CD4-positive, alpha-beta T cell treated with Interferon gamma for 1 hour (primary cell): ENCODE measurements around the gene ERC2.

Experiments
- DNase-seq: peaks from one replicate; pipeline ENCODE4 v3.0.0-alpha.2; 2020

Gene ERC2

DNA sequence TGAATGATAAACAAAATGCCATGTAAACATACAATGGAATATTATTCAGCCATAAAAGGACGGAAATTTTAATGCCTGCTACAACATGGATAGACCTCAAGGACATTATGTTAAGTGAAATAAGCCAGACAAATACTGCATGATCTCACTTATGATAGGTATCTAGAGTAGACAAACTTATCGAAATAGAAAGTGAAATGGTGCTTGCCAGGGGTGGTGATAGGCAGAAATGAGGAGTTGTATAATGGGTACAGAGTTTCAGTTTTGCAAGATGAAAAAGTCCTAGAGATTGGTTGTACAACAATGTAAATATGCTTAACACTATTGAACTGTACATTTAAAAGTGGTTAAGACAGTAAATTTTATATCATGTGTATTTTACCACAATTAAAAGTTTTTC lies 287.8 kb downstream of the ERC2 start:
- DNase-seq = no peak

DNA sequence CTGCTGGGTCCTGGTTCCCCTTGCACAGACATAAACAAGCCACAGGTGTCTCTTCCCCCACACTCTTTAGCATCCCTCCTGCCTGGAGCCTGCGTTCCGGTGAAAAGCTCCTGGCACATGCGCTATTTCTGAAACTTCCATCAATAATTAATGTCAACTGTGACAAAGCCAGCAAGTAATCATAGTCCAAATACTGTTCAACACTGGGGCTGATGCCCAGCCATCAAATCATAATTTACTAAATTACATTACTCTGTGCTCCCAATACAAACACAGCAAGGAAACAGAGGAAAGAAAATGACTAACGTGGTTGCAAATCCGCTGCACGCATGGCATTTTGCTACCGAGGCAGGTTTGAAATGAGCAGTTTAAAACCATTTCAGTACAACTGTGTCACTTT lies 294.7 kb downstream of the ERC2 start:
- DNase-seq = no peak

DNA sequence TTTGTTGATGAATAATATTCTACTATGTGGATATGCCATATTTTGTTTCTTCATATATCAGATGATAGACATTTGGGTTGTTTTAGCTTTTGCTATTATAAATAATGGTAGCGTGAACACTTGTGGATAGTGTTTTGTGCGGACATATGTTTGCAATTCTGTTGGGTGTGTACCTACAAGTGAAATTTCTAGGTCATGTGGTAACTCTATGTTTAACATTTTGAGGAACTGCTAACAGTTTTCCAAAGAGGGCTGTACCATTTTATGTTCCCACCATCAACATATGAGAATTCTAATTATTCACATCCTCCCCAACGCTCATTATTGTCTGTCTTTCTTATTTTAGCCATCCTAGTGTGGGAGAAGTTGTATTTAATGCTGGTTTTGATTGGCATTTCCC lies 303.8 kb downstream of the ERC2 start:
- no peak for DNase-seq

DNA sequence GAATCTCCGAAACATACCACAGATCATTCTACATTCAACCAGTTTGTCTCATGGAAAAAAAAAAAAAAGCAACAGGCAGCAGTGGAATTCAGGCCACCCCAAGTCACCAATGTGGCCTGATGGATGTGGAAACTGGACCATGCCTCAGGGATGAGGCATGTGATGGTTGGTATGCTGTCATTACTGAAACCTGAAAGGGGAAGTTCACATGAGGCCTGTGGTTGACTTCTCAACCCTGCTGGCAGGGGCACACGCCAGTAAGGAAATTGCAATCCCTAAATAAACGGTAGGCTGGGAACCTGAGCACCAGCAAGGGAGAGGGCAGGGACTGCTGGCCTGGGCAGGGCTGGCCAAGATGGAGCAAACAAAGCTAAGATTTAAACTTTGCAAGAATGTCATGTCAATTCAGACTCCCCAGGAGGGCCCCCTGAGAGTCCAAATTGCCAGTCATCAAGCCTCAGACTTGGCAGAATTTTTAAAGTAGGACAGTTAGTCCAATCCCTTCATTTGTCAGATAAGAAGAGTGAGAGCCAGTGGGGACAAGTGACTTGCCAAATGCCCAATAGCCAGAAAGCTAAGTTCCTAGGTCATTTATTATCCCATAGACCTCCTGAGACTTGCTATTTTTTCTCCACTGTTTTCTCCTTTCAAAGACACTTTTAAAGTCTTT lies 310.4 kb downstream of the ERC2 start:
- peak; percentile 25 for DNase-seq

DNA sequence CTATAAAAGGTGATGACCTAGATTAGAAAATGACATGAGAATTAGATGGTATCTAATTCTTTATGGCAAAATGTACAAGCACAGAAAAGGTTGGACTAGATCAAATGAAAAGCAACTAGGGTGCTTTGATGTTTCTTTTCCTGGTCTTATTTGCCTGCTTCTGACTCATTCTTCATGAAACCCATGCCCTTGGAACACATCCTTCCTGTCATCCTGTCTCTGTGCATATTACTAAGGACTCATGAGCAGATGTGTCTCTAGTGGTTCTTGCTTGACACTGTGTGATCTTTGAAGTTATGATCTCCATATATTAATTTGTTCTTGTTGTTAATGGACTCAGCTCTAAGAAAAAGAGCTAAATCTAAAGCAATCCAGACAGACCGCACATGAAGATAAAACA lies 314.0 kb downstream of the ERC2 start:
- DNase-seq = no peak

DNA sequence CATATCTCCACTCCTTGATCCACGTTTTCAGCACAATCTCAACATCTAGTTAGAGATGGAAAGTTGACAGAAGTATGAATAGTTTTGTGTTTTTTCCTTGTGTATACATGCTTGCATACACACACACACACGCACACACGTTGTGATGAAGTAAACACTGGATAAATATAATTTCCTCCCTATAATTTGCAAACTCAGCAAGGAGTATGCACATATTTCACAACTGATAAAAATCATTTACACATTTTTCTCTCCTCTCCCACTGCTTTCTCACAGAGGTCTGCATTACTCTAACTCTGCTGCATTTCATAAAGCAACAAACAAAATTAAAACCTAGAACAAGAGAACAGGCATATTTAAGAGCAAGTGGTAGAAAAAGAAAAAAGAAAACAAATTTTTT lies 320.9 kb downstream of the ERC2 start:
- DNase-seq = no peak

DNA sequence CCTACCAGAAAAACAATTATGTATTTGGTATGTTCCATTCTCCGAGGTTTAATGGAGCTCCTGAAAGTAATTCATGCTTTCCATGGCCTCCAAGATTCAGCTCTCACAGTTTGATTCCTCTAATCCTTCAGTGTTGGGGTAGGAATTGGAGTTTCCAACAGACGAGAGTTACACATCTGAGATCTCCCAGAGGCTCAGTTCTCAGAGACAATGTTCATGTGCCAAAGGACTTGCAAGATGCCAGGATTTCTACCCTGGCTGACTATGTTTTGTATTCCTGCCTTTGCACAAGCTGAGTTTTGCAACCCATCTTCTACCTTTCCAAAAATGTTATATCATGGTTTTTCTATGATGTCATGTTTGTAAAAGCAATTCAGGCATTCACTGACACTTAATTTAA lies 322.9 kb downstream of the ERC2 start:
- DNase-seq = no peak

DNA sequence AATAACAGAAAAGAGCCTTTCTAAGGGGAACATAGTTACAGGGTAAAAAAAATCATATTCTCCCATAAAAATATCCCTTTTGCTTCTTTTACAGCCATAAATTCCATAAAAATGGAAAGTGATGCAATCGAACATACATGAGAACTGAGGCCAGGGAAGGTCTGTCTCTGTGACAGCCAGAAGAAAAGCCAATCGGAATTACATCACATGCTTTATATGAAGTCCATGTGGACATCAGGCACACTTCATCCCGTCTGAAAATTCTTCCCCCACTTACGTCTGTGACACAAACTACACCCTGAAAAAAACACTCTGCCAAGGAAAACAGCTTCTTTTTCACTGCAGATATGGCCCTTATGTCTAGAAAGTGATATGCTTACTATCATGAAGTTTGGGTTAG lies 323.5 kb downstream of the ERC2 start:
- DNase-seq = no peak

DNA sequence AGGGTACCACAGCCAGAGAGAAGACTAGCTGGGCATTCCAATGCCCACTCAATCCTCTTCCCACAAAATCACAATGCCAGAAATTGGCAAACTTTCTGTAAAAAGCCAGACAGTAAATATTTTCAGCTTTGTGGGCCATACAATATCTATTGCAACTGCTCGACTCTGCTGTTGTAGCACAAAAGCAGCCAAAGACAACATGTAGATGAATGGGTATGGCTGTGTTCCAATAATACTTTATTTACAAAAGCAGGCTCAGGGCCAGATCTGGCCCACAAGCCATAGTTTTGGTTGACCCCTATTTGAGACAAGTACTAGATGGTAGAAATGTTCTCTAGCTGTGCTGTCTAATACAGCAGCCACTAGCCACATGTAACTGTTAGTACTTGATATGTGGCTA lies 330.9 kb downstream of the ERC2 start:
- DNase-seq = no peak

DNA sequence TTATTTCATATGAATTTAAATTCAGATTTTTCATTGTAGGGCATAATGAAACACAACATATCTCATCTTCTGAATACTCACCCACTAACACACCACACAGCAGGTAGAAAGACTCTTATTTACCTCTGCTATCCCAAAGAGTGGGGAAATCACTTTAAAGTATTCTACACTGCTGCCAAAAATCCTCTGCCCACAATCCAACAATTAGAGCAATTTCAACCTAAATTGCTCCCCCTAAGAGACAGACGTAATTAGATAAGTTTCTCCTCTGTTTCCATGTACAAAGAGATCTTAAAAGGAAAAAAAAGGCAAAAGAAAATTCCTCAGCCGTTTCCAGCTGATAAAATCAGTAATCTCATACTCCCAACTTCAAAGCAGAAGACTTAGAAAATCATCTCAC lies 331.8 kb downstream of the ERC2 start:
- DNase-seq = no peak

DNA sequence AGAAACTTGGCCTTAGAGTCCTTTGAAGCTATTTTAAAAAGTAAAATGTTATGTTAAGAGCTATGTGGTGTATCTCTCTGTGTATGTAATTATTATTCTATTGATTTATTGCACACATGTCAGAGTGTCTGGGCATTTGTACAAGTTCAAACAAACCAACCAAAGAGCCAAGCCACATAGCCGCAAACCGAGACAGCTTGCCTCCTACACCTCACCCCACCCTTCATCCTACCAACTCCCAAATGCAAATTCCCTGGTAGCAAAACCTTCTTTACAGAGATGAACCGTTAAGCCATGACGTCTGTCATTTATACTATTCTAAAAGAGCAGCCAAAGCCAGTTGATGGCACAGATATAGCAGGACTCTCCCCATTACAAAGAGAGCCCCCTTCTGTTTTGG lies 332.3 kb downstream of the ERC2 start:
- no peak for DNase-seq

DNA sequence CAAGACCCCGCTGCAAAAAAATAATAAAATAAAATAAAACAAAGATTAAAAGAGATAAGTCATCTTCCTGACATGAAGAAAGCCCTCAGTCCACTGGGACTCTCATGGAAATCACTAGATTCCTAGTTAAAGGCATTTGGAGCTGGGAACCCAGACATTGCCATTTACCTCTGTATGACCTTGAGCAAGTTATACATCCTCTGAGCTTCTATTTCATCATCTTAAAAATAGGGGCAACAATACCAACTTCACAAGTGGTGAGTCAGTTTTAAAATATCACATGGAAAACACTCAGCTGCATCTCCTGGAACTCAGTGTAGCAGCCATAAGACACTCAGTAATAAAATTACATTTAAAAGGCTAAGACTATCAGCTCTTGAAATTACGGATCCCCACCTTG lies 334.8 kb downstream of the ERC2 start:
- DNase-seq = no peak

DNA sequence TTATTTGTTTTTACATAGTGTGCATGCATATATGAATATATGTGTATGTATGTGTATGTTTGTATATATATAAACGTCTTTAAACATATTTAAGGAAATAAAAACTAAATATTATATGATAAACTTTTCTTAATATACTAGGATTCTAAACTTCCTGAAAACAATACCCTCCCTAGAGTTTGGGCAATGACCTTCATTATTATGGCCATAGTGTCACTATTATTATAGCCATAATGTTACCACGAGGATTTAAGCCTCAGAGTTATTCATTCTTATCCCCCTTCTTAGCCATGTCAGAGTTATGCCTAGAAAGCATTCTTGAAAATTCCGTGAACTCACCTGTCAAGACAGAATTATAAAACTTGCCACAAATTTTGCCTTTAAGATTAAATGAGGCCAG lies 335.5 kb downstream of the ERC2 start:
- DNase-seq = no peak

DNA sequence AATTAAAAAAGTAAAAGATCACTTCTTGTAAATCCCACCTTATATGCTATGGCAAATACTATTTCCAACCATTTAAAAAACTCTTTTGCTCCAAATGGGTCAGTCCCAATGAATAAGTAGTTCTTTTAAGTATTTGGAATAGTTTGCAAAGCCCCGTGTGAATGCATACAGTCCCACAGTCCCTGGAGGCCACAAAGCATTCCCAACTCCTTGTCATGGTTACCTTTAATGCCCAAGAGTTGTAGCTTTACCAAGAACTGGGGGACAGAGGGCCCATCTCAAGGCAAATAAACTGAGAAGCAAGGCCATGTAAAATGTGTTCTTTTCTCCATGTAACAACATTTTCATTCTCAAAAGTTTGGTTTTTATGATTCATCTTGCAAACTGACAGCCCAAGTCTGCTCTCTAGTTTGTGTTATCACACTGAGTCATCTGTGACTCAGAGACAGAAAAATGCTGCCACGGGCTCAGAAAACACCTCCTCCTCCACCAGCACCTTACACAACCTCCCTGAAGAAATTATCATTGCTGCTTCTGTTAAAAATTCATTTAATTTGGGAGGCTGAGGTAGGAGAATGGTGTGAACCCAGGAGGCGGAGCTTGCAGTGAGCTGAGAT lies 336.2 kb downstream of the ERC2 start:
- DNase-seq = no peak

DNA sequence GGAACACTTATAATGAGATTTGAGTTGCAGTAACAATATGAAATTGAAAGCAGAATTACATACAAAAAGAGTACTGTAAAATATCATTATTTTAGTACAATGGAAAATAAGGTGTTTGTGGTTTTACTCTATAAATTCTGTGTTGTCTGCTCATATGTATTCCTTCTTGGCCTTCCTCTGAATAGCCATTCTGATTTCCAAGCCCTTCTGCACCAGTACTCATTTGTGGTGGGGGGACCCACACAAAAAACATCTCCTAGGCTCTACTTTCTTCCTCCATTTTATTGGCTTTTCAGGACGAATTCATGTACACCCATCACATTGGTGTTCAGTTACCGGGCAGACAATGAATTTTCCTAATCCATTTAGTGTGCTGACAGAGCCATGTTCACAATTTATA lies 338.2 kb downstream of the ERC2 start:
- DNase-seq = no peak

DNA sequence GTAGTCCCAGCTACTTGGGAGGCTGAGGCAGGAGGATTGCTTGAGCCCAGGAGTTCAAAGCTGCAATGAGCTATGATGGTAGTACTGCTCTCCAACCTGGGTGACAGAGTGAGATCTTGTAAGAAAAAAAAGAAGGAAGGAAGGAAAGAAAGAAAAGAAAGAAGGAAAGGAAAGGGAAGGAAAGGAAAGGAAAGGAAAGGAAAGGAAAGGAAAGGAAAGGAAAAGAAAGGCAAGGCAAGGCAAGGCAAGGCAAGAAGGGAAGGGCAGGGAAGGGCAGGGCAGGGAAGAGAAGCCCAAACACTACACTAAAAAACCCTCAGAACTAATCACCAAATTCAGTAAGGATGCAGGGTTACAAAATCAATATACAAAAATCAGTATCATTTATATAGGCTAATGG lies 341.6 kb downstream of the ERC2 start:
- DNase-seq = no peak

DNA sequence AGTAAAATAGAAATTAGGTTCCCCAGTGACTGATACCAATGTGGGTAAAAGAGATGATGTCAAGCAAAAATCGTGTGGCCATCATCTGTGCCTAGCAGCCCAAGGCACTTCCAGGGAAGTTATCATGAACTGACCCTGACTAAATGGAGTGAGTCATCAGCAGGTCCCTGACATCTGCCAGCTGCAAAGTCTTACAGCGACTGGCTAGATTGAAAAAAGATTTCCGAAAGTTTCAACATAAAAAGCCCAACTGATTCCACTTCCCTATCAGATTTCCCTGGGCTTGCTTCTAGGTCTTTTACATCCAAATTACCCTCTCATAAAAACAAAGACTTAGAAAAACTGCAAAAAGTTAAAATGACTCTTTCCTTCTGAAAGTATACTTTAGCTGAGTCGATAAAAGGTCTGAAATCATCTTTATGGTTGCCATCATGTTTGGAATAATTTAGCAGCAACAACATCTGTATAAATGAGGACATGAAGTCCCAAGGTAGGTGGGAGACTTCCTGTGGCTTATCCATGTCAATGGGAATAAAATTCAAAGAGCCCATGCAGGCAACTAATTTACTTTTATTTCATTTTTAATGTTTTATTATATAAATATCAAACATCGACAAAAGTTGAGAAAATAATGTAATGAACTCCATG lies 342.8 kb downstream of the ERC2 start:
- DNase-seq = no peak

DNA sequence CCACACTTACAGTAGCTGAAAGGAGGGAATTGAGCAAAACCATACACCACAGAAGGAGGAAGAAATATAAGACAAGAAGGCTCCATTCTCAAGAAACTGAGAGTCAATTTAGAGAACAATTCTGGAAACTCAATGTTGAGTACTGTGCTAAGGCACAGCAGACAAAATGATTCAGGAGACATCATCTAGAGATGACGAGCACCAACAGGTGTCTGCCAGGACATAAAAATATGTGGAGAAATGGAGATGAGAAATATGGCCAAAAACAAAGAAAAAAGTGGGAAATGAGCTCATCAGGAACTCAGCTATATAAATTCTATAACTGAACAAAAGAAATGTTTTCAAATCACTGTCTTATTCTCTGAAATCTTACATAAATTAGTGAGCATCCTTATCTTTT lies 343.7 kb downstream of the ERC2 start:
- DNase-seq = no peak

DNA sequence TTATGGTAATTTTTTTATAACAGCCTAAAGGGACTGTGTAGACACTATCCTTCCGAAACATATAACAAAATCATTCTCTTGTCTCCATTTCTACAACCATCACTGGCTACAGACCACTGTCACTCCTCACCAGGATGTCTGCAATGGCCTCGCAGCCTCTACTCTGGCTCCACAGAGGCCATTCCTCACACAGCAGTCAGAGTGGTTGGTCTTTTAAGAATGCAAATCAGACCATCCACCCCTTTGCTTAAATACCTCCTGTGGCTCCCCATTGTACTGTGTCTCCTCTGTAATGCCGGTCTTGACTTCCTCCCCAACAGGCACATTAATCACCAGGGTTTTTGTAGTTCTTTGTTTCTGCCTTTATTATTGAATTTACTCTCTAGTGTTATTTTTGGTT lies 344.8 kb downstream of the ERC2 start:
- no peak for DNase-seq

DNA sequence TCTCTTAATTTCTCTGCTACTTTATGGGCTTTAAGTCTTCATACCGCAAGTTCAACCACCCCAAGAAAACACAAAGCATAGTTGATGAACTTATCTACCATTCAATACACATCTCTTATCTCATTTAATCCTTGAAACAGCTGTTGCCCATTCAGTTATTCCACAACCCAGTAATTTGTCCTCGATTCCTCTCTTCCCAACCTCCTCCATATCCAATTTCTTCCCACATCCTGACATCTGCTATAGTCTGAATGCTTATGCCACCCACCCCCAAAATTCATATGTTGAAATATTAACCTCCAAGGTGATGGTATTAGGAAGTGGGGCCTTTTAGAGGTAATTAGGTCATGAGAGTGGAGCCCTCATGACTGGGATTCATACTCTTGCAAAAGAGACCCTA lies 345.4 kb downstream of the ERC2 start:
- no peak for DNase-seq

DNA sequence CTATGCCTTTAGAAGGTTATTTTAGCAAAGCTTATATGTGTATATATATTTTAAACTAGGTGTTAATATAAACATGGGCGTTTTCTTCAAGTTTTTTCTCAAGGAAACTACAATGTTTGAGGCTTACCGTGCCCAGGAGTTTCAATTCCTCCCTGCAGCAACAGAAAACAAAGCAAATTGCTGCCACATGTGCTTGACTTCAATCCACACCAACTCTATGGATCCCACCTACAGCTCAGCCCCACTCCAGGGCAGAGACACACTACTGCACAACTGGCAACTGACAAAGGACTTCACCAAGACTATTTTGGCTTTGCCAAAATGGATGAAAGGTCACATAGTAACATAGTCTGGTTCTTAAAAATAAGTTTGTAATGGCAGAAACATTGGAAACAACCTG lies 346.6 kb downstream of the ERC2 start:
- DNase-seq = no peak

DNA sequence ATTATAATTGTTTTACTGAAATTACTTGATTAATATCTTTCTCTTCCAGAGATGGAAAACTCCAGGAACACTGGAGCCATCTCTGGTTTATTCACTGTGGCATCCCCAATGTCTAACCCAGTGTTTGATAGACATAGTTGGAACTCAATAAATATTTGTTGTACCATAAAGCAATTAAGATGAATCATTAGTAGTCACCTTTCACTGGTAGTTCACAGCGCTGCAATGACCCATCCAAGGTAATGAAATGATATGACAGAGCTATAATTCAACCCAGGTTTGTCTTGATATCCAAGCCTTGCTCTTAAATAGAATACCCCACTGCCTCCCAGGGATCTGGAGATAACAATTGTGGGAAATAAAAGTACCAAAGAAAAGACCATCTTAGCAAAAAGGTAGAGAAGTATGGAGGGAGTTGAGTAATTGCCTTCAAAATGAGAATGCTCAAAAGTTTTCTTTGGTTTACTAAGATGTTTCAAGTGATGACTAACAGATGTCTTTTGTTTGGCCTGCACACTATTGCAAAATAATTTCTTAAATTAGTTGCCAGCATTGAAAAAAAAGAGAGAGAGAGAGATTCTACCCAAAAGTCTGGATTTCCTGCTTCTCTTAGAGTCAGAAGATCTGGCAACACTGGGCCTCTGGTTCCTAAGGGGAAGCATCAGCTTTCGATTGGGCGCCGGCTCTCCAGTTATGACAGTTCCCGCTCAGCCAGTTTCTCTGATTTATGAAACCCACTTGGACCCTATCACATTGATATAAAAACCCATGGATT lies 348.5 kb downstream of the ERC2 start:
- DNase-seq = no peak

DNA sequence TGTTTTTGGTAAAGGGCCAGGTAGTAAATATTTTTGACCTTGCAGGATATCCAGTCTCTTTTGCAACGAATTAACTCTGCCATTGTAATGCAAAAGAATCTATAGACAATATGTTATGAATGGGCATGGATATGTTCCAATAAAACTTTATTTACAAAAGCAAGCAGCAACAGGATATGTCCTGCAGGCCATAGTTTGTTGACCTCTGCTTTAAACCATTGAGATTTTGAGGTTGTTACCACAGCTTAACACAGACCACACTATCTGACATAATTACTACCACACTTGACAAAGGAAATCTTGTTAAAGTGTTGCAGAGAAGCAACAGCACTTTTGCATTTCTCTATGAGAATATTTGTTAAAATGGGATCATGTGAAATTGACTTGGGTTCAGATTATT lies 349.3 kb downstream of the ERC2 start:
- no peak for DNase-seq

DNA sequence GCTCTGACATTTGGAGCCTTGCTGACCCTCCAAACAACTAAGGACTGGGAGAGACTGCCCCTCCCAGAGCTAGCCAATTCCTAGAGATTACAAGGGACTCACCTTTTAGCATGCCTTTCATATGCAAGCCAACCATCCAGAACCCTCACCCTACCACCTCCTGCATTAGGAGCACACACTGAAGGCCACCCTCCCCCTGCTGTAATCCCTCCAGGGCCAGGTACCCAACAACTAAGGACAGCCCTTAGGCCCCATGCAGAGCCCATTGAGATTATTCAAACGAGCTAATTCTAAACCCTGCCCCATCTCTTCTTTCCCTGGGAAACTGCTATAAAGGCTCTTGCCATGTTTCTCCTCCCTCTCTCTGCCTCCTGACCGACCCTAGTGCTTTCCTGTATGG lies 352.6 kb downstream of the ERC2 start:
- DNase-seq = no peak
